SK-N-SH treated with all-trans-retinoic acid at 6 μM for 48 hours (cell line): ENCODE results near the gene SPP1.

Experiments used
- ARNTL ChIP-seq: fragments of 450-650 bp; formaldehyde crosslinking; IDR thresholded peaks from 2 replicates; pipeline ENCODE4 v1.5.0; 2020; ENCODE audit warnings: low read depth, mild to moderate bottlenecking, moderate library complexity, borderline replicate concordance
- CREB5 ChIP-seq: fragments of 250-450 bp; sonication (Bioruptor Pico); IDR thresholded peaks from 2 replicates; pipeline ENCODE4 v1.5.1; 2020; ENCODE audit warnings: low read depth, mild to moderate bottlenecking, moderate library complexity
- RARB ChIP-seq: fragments of 250-450 bp; sonication (Bioruptor Pico); IDR thresholded peaks from 2 replicates; pipeline ENCODE4 v1.8.0; 2021; ENCODE audit warnings: mild to moderate bottlenecking, moderate library complexity
- ZFP30 ChIP-seq: fragments of 450-650 bp; formaldehyde crosslinking; IDR thresholded peaks from 2 replicates; pipeline ENCODE4 v1.5.0; 2022; ENCODE audit warnings: mild to moderate bottlenecking, moderate library complexity

- TF ChIP-seq RARB (CRISPR knock-in tag) (no peak), CREB5 (no peak), ARNTL (CRISPR knock-in tag) (no peak), ZFP30 (CRISPR knock-in tag) (no peak)
Observed at GRCh38 chr4:87926554-87927098, 48.9 kb upstream of the SPP1 start.
